Fibroblast of lung (primary cell): ENCODE measurements around the gene PNPLA7. TPM values are rescaled to one million over a fixed set of nuclear protein-coding genes. Genes with fewer than 3 reads are reported as not detected.

ENCODE experiments used
- DNase-seq, 2 donors: peaks; one replicate each; pipeline versions ENCODE4 v3.0.0 to v3.0.0-alpha.2; 2010; ENCODE audit warnings: low read depth in 2 of 2
- H2AFZ ChIP-seq: 2 replicates; pipeline ENCODE4 v1.5.1; 2012; ENCODE audit warnings: low read length, control low read depth, inconsistent platforms
- H3K27ac ChIP-seq: 2 replicates; pipeline ENCODE4 v1.5.1; 2011; ENCODE audit warnings: low read length, control low read depth; ENCODE audit not compliant: insufficient read depth
- H3K27me3 ChIP-seq: 2 replicates; pipeline ENCODE4 v1.5.1; 2011; ENCODE audit warnings: mild to moderate bottlenecking, low read length; ENCODE audit not compliant: control insufficient read depth, insufficient read depth
- H3K36me3 ChIP-seq: 2 replicates; pipeline ENCODE4 v1.5.1; 2011; ENCODE audit warnings: low read length; ENCODE audit not compliant: control insufficient read depth, insufficient read depth
- H3K4me1 ChIP-seq: 2 replicates; pipeline ENCODE4 v1.5.1; 2011; ENCODE audit warnings: low read length; ENCODE audit not compliant: control insufficient read depth, insufficient read depth; ENCODE audit errors: extremely low read depth
- H3K4me2 ChIP-seq: 2 replicates; pipeline ENCODE4 v1.5.1; 2011; ENCODE audit warnings: low read length, control low read depth; ENCODE audit not compliant: insufficient read depth; ENCODE audit errors: extremely low read depth
- H3K4me3 ChIP-seq, 4 experiments: fragments of 200-600 bp in 1 of 4; sonication (generic) in 1 of 4; replicated peaks in 1 of 4; 2 replicates each; pipeline ENCODE4 v1.5.1; 2011 to 2016; ENCODE audit warnings: low read length in 4 of 4, low read depth in 3 of 4, mild to moderate bottlenecking in 3 of 4, control low read depth in 2 of 4, inconsistent platforms in 1 of 4, mixed read lengths in 1 of 4; ENCODE audit not compliant: insufficient read depth in 1 of 4; ENCODE audit errors: control extremely low read depth in 1 of 4
- H3K79me2 ChIP-seq: 2 replicates; pipeline ENCODE4 v1.5.1; 2012; ENCODE audit warnings: mild to moderate bottlenecking, low read length, inconsistent platforms; ENCODE audit not compliant: control insufficient read depth, insufficient read depth
- H3K9ac ChIP-seq: 2 replicates; pipeline ENCODE4 v1.5.1; 2011; ENCODE audit warnings: mild to moderate bottlenecking, low read length, control low read depth; ENCODE audit not compliant: insufficient read depth
- H3K9me3 ChIP-seq: 2 replicates; pipeline ENCODE4 v1.5.1; 2012; ENCODE audit warnings: low read depth, low read length; ENCODE audit not compliant: control insufficient read depth, insufficient read depth
- H4K20me1 ChIP-seq: 2 replicates; pipeline ENCODE4 v1.5.1; 2011; ENCODE audit warnings: low read length; ENCODE audit not compliant: control insufficient read depth, insufficient read depth; ENCODE audit errors: extremely low read depth
- EZH2 ChIP-seq: IDR thresholded peaks from 2 replicates; pipeline ENCODE4 v1.5.1; 2012; ENCODE audit warnings: low read length, control low read depth, mild to moderate bottlenecking; ENCODE audit errors: missing control alignments
- polyA plus RNA-seq, 2 donors: library from polyadenylated mRNA; depleted of rRNA in 1 of 2; stranded (reverse) in 1 of 2; unstranded in 1 of 2; fragments of >200 nt; gene quantifications; 2 replicates each; pipeline ENCODE4 v1.2.1, GENCODE V29; 2011 to 2012; ENCODE audit warnings: missing spikeins in 1 of 2
- total RNA-seq: library from RNA; depleted of rRNA; stranded (reverse); fragments of >200 nt; gene quantifications from 2 replicates; pipeline ENCODE4 v1.2.1, GENCODE V29; 2014
- TF ChIP-seq, protein P1 (sequence below), 2 donors: IDR thresholded peaks in 1 of 2; conservative IDR thresholded peaks in 1 of 2; 1 replicate in 1 of 2; 2 replicates in 1 of 2; pipeline ENCODE4 v1.5.1; 2011 to 2012; ENCODE audit warnings: low read length in 2 of 2, control low read depth in 1 of 2, inconsistent platforms in 1 of 2, low read depth in 1 of 2, mild to moderate bottlenecking in 1 of 2

The PNPLA7 gene
- total and polyA plus RNA-seq, 2 donors (not counting 1 experiment from before 2014, with no cell fraction given), result 0.23 to 3.0 TPM

DNA sequence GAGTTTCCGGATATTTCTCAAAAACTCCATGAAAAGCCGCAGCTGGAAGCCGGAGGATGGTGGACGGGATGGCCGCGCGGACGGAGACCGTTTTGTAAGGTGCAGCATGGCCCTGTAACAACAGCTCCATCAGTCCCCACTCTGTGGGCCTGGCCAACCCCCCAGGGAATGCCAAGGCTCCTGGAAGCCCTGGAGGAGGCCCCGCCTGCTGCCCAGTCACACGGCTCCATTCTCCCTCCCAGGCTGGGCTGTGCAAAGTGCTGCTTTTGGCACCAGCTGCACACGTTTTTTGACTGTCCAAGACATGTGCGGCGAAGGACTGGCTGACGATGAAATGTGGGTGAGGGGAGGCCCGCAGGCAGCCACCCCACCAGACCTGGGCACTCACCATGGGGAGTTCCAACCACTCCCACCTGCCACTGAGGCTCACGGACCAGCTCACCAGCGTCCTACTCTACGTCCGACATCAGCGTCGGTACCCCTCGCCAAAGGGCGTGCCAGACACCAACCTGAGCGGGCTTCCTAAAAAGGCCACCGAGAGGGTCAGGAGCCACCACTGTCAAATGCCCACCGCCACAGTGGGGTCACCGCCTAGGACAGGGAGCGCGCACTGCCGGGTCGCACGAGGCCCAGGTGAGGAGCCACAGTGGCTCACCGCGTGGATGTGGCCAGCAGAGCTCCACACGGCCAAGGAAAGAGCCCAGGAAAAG is 27.3 kb downstream of the PNPLA7 start:
- TF ChIP-seq EZH2, result no peak
- TF ChIP-seq, protein P1, sequence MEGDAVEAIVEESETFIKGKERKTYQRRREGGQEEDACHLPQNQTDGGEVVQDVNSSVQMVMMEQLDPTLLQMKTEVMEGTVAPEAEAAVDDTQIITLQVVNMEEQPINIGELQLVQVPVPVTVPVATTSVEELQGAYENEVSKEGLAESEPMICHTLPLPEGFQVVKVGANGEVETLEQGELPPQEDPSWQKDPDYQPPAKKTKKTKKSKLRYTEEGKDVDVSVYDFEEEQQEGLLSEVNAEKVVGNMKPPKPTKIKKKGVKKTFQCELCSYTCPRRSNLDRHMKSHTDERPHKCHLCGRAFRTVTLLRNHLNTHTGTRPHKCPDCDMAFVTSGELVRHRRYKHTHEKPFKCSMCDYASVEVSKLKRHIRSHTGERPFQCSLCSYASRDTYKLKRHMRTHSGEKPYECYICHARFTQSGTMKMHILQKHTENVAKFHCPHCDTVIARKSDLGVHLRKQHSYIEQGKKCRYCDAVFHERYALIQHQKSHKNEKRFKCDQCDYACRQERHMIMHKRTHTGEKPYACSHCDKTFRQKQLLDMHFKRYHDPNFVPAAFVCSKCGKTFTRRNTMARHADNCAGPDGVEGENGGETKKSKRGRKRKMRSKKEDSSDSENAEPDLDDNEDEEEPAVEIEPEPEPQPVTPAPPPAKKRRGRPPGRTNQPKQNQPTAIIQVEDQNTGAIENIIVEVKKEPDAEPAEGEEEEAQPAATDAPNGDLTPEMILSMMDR (conservative IDR thresholded peaks at IDR 0.05 in 1 of 2, IDR thresholded peaks at IDR 0.05 in 1 of 2; ENCODE audit: low read depth in 1 of 2, low read length in 2 of 2), result no peak
- DNase-seq, result no peak
- H3K27ac ChIP-seq, result no peak overlapping the region
- H3K27me3 ChIP-seq, result peaks cover 3% of the 10 kb centered on the region
- H2AFZ ChIP-seq, result no peak overlapping the region
- no peak overlapping the region for H3K4me3 ChIP-seq
- no peaks in the 10 kb centered on the region for H3K4me1 ChIP-seq
- no peaks in the 10 kb centered on the region for H3K9me3 ChIP-seq
- H3K79me2 ChIP-seq, result no peaks in the 10 kb centered on the region
- no peak overlapping the region for H3K4me2 ChIP-seq
- H4K20me1 ChIP-seq, result no peaks in the 10 kb centered on the region
- no peaks in the 10 kb centered on the region for H3K36me3 ChIP-seq
- H3K9ac ChIP-seq, result no peak overlapping the region

DNA sequence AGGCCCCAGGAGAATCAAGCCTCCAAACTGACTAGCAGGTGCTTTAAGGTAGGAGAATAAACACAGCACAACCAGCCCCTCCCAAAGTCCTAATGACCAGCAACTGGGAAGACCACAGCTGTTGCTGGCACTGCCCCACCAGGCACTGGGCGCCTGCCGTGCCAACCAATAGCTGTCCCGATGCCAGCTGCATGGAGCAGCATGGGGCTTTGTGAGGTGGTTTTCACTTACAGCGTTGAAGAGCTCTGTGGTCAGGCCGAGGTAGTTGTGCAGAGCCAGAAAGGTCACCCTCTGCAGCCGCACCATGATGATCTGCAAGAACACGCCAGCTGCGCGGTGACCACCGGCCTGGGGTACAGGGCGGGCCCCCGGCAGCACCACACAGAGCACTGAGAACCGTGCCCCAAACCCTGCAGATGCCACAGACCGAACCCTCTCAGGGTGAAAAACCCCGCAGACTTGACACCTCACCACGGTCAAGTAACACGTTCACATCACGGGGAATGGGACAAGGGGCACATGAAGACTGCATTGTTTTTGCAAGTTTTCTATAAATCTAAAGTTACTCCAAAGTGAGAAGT is 28.7 kb downstream of the PNPLA7 start:
- no peaks in the 10 kb centered on the region for H3K79me2 ChIP-seq
- no peak for DNase-seq
- H4K20me1 ChIP-seq, result no peaks in the 10 kb centered on the region
- no peaks in the 10 kb centered on the region for H3K27me3 ChIP-seq
- H3K4me3 ChIP-seq, result no peak overlapping the region
- H3K36me3 ChIP-seq, result no peaks in the 10 kb centered on the region
- H2AFZ ChIP-seq, result no peak overlapping the region
- H3K27ac ChIP-seq, result no peak overlapping the region
- H3K9ac ChIP-seq, result no peak overlapping the region
- H3K9me3 ChIP-seq, result no peaks in the 10 kb centered on the region
- TF ChIP-seq, protein P1 (conservative IDR thresholded peaks at IDR 0.05 in 1 of 2, IDR thresholded peaks at IDR 0.05 in 1 of 2; ENCODE audit: low read depth in 1 of 2, low read length in 2 of 2), result no peak
- TF ChIP-seq EZH2, result no peak
- no peak overlapping the region for H3K4me2 ChIP-seq
- H3K4me1 ChIP-seq, result no peaks in the 10 kb centered on the region

DNA sequence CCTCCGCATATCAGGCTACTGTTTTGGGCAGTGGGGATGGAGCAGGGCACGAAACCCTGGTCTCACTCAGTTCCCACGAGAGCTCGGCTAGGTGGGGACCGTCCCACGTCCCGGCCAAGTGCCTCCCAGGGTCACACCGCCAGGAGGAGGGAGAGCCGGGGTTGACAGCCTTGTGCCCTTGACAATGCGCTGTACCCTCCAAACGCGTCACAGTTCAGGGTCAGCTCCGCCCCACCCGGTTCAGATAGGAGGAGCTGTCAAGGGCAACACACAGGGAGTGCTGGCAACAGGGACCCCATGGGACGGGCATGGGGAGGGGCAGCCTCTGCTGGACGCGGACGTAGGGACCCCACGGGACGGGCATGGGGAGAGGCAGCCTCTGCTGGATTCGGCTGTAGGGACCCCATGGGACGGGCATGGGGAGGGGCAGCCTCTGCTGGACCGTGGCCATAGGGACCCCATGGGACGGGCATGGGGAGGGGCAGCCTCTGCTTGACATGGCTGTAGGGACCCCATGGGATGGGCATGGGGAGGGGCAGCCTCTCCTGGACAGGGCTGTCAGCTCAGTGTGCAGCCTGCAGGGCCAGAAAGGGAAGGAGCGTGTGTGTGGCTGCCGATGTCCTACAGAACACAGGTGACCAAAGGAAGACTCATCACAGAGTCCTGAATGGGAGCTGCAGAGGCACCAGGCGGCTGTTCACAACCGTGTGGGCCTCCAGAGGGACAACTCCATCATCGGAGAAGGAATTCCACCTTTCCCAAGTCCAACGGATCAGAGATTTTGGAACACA is 29.4 kb downstream of the PNPLA7 start:
- DNase-seq, result no peak
- no peaks in the 10 kb centered on the region for H3K27me3 ChIP-seq

More for the DNA sequence above, 29.4 kb downstream of the PNPLA7 start:
- TF ChIP-seq EZH2, result no peak
- TF ChIP-seq, protein P1 (conservative IDR thresholded peaks at IDR 0.05 in 1 of 2, IDR thresholded peaks at IDR 0.05 in 1 of 2; ENCODE audit: low read depth in 1 of 2, low read length in 2 of 2), result no peak
- Histone ChIP-seq H3K4me2 (no peak overlapping the region), H3K27ac (no peak overlapping the region), H3K79me2 (no peaks in the 10 kb centered on the region), H3K4me3 (no peak overlapping the region), H3K4me1 (no peaks in the 10 kb centered on the region), H3K9ac (no peak overlapping the region), H3K9me3 (no peaks in the 10 kb centered on the region), H2AFZ (no peak overlapping the region), H4K20me1 (no peaks in the 10 kb centered on the region), H3K36me3 (no peaks in the 10 kb centered on the region)
